Activated naive CD4-positive, alpha-beta T cell treated with anti-CD3 and anti-CD28 coated beads, Interleukin-2, amount 50 U/mL, for 16 hours (primary cell): ENCODE data around the gene P2RX6.
"Not testable (repeated sequence)": the region's sequence is repeated elsewhere in the genome, so short reads cannot be mapped to it uniquely, and the experiment has no call there.

ENCODE experiments used
- DNase-seq: peaks from one replicate; pipeline ENCODE4 v3.0.0-alpha.2; 2020

Gene P2RX6

DNA sequence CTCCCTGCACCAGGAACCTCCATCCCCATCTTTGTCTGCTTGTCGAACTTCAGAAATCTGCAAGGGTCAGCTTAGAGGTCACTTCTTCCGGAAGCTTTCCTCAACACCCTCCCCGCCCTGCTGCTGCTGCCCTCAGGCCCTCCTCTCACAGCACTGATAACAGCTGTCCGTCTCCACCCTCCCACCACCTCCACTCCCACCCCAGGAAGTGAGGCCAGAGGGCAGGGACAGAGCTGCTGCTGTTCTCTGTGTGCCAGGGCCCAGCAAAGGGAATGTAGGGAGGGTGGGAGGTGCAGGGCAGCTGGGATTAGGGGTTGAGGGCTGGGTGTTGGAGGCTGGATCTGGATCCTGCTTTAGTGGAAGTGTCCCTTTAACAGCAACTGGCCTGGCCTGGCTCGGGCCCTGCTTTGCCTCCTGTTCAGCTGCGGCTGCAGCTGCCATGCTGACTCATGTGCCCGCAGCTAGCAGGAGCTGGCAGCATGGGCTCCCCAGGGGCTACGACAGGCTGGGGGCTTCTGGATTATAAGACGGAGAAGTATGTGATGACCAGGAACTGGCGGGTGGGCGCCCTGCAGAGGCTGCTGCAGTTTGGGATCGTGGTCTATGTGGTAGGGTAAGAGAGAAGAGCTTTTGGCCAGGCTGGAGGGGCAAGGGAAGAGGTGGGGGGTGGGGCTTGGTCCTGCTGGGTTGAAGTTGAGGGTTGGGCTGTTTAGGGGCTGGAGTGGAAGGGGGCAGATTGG, at the start of gene P2RX6:
TSS of gene P2RX6 (plus strand) at position 440 of the 740 bp plus-strand sequence. CDS start at position 450, 10 bp downstream.
- peak; percentile 8 for DNase-seq

- no peak for DNase-seq
Measured at GRCh38 chr22:20965888-20966855, 48.8 kb upstream of the P2RX6 start.

GRCh38 chr22:20966883-20967696, 47.9 kb upstream of the P2RX6 start, which contains the start of gene AIFM3:
Gene AIFM3, plus strand, starts transcription at chr22:20967255. Its CDS starts 690 bp downstream, at chr22:20967945.
- no peak for DNase-seq

GRCh38 chr22:20967697-20968211, 47.2 kb upstream of the P2RX6 start:
- DNase-seq, result no peak

- no peak for DNase-seq
Measured at GRCh38 chr22:20968281-20968977, 46.5 kb upstream of the P2RX6 start.

DNA sequence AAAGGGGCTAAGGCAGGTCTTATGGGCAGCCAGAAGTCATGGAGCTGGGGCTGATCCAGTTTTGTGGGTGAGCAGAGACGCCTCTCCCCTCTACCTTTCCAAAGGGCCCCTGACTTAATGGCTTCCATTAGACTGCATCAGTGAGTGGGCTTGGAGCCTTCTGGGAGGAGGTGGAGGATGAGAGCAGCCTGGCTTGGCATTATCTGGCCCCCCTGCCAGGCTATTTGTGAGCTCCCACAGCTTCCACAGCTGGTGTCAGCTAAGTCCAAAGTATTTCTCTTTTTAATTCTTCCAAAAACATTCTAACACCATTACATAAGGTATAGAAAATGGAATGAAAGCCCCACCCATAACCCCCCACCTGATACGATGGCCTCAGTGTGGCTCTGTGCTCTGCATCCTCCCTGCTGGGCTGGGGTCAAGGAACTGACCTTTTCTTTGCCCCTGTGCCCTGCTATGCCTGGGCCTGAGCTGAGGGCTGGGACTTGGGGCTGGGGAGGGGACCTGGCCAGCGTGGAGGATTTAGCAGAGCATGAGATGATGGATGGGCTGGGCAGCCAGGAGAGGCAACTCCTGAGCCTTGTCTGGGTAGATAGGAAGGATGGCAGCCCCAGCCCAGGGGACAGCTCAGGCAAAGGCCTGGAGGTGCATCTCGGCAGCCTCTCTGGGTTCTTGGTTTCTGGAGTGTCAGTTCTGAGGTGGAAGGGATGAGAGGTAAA, 43.9 kb upstream of the P2RX6 start:
- DNase-seq, result no peak

DNA sequence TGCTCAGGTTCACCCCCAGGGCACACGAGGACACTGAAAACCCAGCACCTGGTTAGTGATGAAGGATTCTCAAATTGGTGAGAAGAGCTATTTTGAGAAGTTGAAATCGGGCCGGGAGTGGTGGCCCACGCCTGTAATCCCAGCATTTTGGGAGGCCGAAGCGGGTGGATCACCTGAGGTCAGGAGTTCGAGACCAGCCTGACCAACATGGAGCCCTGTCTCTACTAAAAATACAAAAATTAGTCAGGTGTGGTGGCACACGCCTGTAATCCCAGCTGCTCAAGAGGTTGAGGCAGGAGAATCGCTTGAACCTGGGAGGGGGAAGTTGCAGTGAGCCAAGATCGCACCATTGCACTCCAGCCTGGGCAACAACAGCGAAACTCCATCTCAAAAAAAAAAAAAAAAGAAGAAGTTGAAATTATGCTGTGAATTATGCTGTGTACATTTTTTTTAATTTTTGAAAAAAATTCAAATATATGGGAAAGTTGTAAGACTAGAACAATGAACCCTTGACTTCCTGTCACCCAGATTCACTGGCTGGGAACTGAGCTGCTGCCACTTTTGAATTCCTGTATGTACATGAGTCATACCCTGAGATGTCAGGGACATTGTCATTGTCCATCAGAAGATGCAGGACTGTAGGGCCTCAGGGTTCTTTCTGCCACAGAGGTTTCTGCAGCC, 42.8 kb upstream of the P2RX6 start:
- DNase-seq, result not testable (repeated sequence)

DNA sequence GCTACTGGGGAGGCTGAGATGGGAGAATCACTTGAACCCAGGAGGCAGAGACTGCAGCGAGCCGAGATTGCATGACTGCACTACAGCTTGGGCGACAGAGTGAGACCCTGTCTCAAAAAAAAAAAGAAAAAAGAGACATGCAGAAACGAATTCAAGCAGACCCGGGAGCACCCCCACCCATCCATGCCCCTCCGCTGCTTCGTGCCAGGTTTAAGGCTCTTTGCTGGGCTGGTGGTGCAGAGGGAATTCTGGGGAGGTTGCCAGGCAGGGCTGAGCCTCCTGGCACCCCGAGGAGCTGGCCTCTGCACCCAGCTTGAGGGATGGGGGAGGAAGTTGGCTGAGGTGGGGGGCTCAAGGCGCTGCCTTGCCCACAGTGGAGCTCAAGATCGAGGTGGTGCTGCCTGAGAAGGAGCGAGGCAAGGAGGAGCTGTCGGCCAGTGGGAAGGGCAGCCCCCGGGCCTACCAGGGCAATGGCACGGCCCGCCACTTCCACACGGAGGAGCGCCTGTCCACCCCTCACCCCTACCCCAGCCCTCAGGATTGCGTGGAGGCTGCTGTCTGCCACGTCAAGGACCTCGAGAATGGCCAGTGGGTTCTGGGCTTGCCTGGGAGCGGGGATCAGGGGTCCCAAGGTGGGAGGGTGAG, 41.9 kb upstream of the P2RX6 start:
- no peak for DNase-seq

- peak; percentile 8 for DNase-seq
Measured at GRCh38 chr22:20973634-20974286, 41.2 kb upstream of the P2RX6 start.

- no peak for DNase-seq
Measured at GRCh38 chr22:20974336-20974955, 40.5 kb upstream of the P2RX6 start.

DNA sequence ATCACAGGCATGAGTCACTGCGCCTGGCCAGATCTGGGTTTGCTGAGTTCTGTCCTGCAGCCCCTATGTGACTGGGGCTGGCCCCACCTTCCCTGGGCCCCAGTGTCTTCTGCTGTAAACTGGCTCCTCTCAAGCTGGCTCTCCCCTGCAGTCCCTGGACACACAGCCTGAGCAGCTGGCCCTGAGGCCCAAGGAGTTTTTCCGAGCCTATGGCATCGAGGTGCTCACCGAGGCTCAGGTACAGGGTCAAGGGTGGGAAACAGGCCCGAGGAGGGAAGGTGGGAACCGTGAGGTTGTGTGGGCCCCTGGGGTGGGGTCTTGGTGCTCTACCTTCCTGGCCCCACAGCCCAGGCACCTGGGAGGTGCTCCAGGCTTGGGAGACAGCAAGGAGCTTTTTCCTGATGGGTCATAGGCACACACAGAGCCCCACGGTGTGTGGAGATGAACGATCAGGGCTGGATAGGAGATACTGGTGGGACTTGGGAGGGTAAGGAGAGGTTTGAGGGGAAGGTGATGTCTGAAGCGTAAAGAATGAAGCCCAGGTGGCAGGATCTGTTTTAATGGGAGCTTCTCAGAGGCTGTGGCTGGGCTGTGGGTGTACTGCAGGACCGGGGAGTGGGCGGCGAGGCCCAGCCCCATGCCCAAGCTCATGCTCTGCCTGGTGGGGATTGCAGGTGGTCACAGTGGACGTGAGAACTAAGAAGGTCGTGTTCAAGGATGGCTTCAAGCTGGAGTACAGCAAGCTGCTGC, 39.2 kb upstream of the P2RX6 start:
- no peak for DNase-seq

DNA sequence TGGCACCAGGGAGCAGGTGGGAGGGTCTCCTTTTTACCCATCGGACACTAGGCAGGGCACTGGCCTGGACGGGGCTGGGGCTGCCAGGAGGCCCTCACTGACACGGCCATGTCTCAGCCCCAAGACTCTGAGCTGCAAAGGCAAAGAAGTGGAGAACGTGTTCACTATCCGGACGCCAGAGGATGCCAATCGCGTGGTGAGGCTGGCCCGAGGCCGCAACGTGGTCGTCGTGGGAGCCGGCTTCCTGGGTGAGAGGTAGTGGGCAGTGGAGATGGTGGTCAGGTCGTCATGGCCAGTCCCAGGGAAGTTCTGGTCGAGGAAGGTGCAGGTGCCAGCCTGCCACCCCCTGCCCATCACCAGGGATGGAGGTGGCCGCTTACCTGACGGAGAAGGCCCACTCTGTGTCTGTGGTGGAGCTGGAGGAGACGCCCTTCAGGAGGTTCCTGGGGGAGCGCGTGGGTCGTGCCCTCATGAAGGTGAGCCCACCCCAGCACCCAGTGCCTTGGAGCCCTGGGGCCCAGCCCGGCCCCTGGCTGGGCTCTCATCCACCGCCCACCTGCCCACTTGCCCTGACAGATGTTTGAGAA, 38.6 kb upstream of the P2RX6 start:
- no peak for DNase-seq

GRCh38 chr22:20977019-20977418, 37.9 kb upstream of the P2RX6 start:
- DNase-seq, result no peak

DNA sequence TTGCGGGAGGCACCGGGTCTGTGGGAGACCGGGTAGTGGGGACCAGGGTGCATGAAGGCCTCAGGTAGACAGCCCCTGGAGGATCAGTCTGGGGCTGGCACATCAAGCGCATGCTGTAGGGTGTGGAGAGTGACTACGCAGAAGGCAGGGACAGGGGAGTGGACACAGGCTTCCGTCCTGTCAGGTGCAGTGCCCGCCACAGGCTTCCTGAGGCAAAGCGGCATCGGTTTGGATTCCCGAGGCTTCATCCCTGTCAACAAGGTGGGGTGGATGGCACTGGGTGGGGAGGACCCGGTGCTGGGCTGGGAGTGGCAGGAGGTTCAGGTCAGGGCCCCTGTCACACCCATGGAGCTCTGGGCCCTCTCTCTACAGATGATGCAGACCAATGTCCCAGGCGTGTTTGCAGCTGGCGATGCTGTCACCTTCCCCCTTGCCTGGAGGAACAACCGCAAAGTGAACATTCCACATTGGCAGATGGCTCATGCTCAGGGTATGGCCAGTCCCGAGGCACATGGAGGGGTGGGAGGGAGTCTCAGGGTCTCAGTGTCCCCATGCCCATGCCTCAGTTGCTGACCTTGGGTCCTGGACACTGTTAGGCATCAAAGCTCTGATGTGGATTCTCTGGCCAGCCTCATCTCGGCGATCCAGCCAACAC, 37.3 kb upstream of the P2RX6 start:
- DNase-seq, result no peak

DNA sequence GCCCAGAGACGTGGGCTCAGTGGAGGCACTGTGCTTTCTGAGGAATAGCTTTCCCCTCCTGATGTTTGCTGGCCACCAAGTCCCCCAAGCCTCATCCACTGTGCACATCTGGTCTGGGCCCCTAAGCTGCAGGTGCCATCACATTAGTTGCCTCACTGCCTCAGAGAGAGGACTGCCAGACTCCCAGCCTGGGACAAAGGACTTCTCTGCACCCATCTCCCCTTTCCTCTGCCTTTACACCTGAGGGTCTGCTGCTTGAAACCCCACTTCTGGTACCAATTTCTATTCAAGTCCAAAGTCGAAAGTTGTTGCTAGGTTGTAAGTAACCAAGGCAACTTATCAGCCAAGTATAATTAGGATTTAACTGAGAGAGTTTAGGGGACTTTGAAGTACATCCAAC, 36.5 kb upstream of the P2RX6 start:
- no peak for DNase-seq

DNA sequence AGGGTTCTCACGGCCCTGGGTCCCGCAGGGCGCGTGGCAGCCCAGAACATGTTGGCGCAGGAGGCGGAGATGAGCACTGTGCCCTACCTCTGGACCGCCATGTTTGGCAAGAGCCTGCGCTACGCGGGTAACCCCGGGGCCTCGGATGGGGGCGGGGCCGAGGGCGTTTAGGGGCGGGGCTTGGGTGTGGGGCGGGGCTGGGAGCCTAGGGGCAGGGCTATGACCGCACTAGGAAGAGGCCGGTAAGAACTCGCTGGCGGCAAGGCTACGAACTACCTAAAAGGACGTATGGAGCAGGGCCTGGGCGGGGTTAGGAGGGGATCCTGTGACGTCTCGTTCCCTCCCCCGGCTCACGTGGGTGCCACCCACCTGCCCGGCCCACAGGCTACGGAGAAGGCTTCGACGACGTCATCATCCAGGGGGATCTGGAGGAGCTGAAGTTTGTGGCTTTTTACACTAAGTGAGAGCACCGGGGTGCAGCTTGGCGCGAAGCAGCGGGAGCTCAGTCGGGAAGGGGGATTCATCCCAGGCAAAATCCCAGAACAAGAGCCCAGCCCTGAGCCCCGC, 35.6 kb upstream of the P2RX6 start:
- peak; percentile 74 for DNase-seq

- no peak for DNase-seq
Measured at GRCh38 chr22:20979940-20980453, 35.0 kb upstream of the P2RX6 start.
